ENCODE results near the gene GPR135. TPM values are rescaled to one million over a fixed set of nuclear protein-coding genes. Genes with fewer than 3 reads are reported as not detected.
A peak's percentile ranks its signal among the peaks of the same experiment; 100 is the strongest.

GPR135 gene
- total and polyA plus RNA-seq, 2 donors from 2014 or later, result 0.77 to 3.0 TPM

- intact Hi-C loops (cut with DNase I), result no loop called here
- H3K9me3 ChIP-seq (ENCODE audit: control insufficient read depth in 2 of 3, insufficient read depth in 1 of 3, low read length in 3 of 3), result no peaks in the 10 kb centered on the region
- DNase-seq (no peak), FAIRE-seq (no peak)
- peaks cover 0 to 25% (median 18%) of the 10 kb centered on the region in 3 donors for H3K4me1 ChIP-seq (ENCODE audit: control insufficient read depth in 2 of 3, insufficient read depth in 2 of 3, low read depth in 1 of 3, low read length in 3 of 3)
- TF ChIP-seq CTCF (IDR thresholded peaks at IDR 0.05; ENCODE audit: borderline replicate concordance, extremely low read depth, insufficient read depth), result no peak
- peaks cover 0 to 5% (median 0%) of the 10 kb centered on the region in 3 donors for H3K36me3 ChIP-seq (ENCODE audit: control insufficient read depth in 2 of 3, insufficient read depth in 3 of 3, low read length in 3 of 3)
- no peaks in the 10 kb centered on the region for H3K27me3 ChIP-seq (ENCODE audit: control insufficient read depth, insufficient read depth, low read length)
- H3K4me3 ChIP-seq (ENCODE audit: low read length in 3 of 3), result peak overlapping the region in 2 of 3 donors; percentile 84 to 94
- H3K9ac ChIP-seq (ENCODE audit: low read length in 3 of 3), result peak overlapping the region in 2 of 3 donors; percentile 34 to 84
- peak overlapping the region; percentile 75 to 97 for H3K27ac ChIP-seq (ENCODE audit: low read depth in 2 of 2, low read length in 2 of 2)
Measured at GRCh38 chr14:59481871-59482540, 16.8 kb upstream of the GPR135 start.

GRCh38 chr14:59481407-59481806 is 16.2 kb upstream of the GPR135 start:
- Histone ChIP-seq H3K4me1 (ENCODE audit: control insufficient read depth in 2 of 3, insufficient read depth in 2 of 3, low read depth in 1 of 3, low read length in 3 of 3) (peaks cover 0 to 24% (median 18%) of the 10 kb centered on the region in 3 donors), H3K27me3 (ENCODE audit: control insufficient read depth, insufficient read depth, low read length) (no peaks in the 10 kb centered on the region), H3K27ac (ENCODE audit: low read depth in 2 of 2, low read length in 2 of 2) (peak overlapping the region; percentile 13 to 97), H3K4me3 (ENCODE audit: low read length in 3 of 3) (peak overlapping the region in 2 of 3 donors; percentile 84 to 94), H3K9me3 (ENCODE audit: control insufficient read depth in 2 of 3, insufficient read depth in 1 of 3, low read length in 3 of 3) (no peaks in the 10 kb centered on the region), H3K36me3 (ENCODE audit: control insufficient read depth in 2 of 3, insufficient read depth in 3 of 3, low read length in 3 of 3) (peaks cover 0 to 8% (median 0%) of the 10 kb centered on the region in 3 donors), H3K9ac (ENCODE audit: low read length in 3 of 3) (peak overlapping the region in 1 of 3 donors; percentile 34)
- FAIRE-seq, result no peak
- intact Hi-C loops (cut with DNase I), result no loop called here
- no peak for DNase-seq
- no peak for TF ChIP-seq CTCF (IDR thresholded peaks at IDR 0.05; ENCODE audit: borderline replicate concordance, extremely low read depth, insufficient read depth)

- Histone ChIP-seq H3K36me3 (ENCODE audit: control insufficient read depth in 2 of 3, insufficient read depth in 3 of 3, low read length in 3 of 3) (peaks cover 0 to 15% (median 7%) of the 10 kb centered on the region in 3 donors), H3K4me1 (ENCODE audit: control insufficient read depth in 2 of 3, insufficient read depth in 2 of 3, low read depth in 1 of 3, low read length in 3 of 3) (peaks cover 0 to 18% (median 11%) of the 10 kb centered on the region in 3 donors), H3K9me3 (ENCODE audit: control insufficient read depth in 2 of 3, insufficient read depth in 1 of 3, low read length in 3 of 3) (no peaks in the 10 kb centered on the region), H3K9ac (ENCODE audit: low read length in 3 of 3) (no peak overlapping the region), H3K4me3 (ENCODE audit: low read length in 3 of 3) (peak overlapping the region in 2 of 3 donors; percentile 2 to 84), H3K27ac (ENCODE audit: low read depth in 2 of 2, low read length in 2 of 2) (no peak overlapping the region), H3K27me3 (ENCODE audit: control insufficient read depth, insufficient read depth, low read length) (no peaks in the 10 kb centered on the region)
- intact Hi-C loops (cut with DNase I), result no loop called here
- DNase-seq (no peak), FAIRE-seq (no peak)
- no peak for TF ChIP-seq CTCF (IDR thresholded peaks at IDR 0.05; ENCODE audit: borderline replicate concordance, extremely low read depth, insufficient read depth)
Measured at GRCh38 chr14:59480166-59480565, 15.0 kb upstream of the GPR135 start.

Measured in kidney (tissue), 14 donors.